DMS79 (cell line): ENCODE results near the gene CCT3.
"Not testable (repeated sequence)": the region's sequence is repeated elsewhere in the genome, so short reads cannot be mapped to it uniquely, and the experiment has no call there.

ENCODE experiments used
- DNase-seq: peaks from one replicate; lab custom pipeline; 2025; lab: John Stamatoyannopoulos, UW

The CCT3 gene

GRCh38 chr1:156338180-156338976 lies at the start of gene CCT3, which contains the start of gene TSACC:
TSS of gene CCT3 (minus strand) at chr1:156338292. CDS start at chr1:156338184, 108 bp downstream.
TSS of gene TSACC (plus strand) at chr1:156338526. CDS start at chr1:156339758, 1,232 bp downstream.
- DNase-seq: peak; percentile 98

- no peak for DNase-seq
Measured at GRCh38 chr1:156387870-156388173, 49.7 kb upstream of the CCT3 start.

GRCh38 chr1:156386949-156387869 lies 49.1 kb upstream of the CCT3 start:
- DNase-seq: no peak

GRCh38 chr1:156386134-156386901 lies 48.2 kb upstream of the CCT3 start:
- DNase-seq: no peak

- peak; percentile 11 for DNase-seq
Measured at GRCh38 chr1:156385534-156386031, 47.5 kb upstream of the CCT3 start.

- no peak for DNase-seq
Measured at GRCh38 chr1:156384658-156385057, 46.6 kb upstream of the CCT3 start.

- DNase-seq: no peak
Measured at GRCh38 chr1:156384007-156384406, 45.9 kb upstream of the CCT3 start.

GRCh38 chr1:156383023-156383422 lies 44.9 kb upstream of the CCT3 start:
- DNase-seq: peak; percentile 28

- DNase-seq: no peak
Measured at GRCh38 chr1:156382561-156382960, 44.5 kb upstream of the CCT3 start.

- no peak for DNase-seq
Measured at GRCh38 chr1:156379420-156380165, 41.5 kb upstream of the CCT3 start.

GRCh38 chr1:156378557-156378956 lies 40.5 kb upstream of the CCT3 start:
- DNase-seq: no peak

- no peak for DNase-seq
Measured at GRCh38 chr1:156376958-156377919, 39.1 kb upstream of the CCT3 start.

- DNase-seq: no peak
Measured at GRCh38 chr1:156376146-156376545, 38.1 kb upstream of the CCT3 start.

- DNase-seq: no peak
Measured at GRCh38 chr1:156373546-156373945, 35.5 kb upstream of the CCT3 start.

GRCh38 chr1:156372876-156373275 lies 34.8 kb upstream of the CCT3 start:
- no peak for DNase-seq

GRCh38 chr1:156372265-156372586 lies 34.1 kb upstream of the CCT3 start:
- DNase-seq: no peak

- no peak for DNase-seq
Measured at GRCh38 chr1:156371553-156372264, 33.6 kb upstream of the CCT3 start.

GRCh38 chr1:156369685-156370286 lies 31.7 kb upstream of the CCT3 start:
- DNase-seq: not testable (repeated sequence)
